Upper lobe of left lung (tissue), 4 donors: ENCODE data around the gene CNTNAP2.

Experiments used
- CTCF ChIP-seq, 6 experiments: fragments of 450-650 bp in 4 of 6; fragments of 200-600 bp in 2 of 6; sonication (generic) in 2 of 6; IDR thresholded peaks; one replicate each; pipeline ENCODE4 v1.5.1; 2016 to 2019; ENCODE audit warnings: antibody characterized with exemption in 6 of 6
- POLR2AphosphoS5 ChIP-seq, 2 donors: sonication (generic); formaldehyde crosslinking; IDR thresholded peaks; one replicate each; pipeline ENCODE4 v1.5.1; 2017; ENCODE audit warnings: antibody characterized with exemption in 2 of 2

GRCh38 chr7:147861058-147861716 is 1744.6 kb downstream of the CNTNAP2 start:
- TF ChIP-seq POLR2AphosphoS5 (IDR thresholded peaks at IDR 0.05) (no peak), CTCF (IDR thresholded peaks at IDR 0.05) (no peak)
